ENCODE data around the gene KLHL35.
"Not testable (repeated sequence)": the region's sequence is repeated elsewhere in the genome, so short reads cannot be mapped to it uniquely, and the experiment has no call there.

The KLHL35 gene

GRCh38 chr11:75422248-75423231 is 10.5 kb downstream of the KLHL35 start:
- no peak overlapping the region for H3K4me3 ChIP-seq (ENCODE audit: low read depth, low read length)
- no peaks in the 10 kb centered on the region for H3K27me3 ChIP-seq (ENCODE audit: insufficient read depth, low read depth, severe bottlenecking)
- no peaks in the 10 kb centered on the region for H3K9me3 ChIP-seq (ENCODE audit: severe bottlenecking)
- no peak for DNase-seq
- peak overlapping the region; percentile 91 for H3K27ac ChIP-seq
- H3K36me3 ChIP-seq = peaks cover 7% of the 10 kb centered on the region
- TF ChIP-seq CTCF (IDR thresholded peaks at IDR 0.05; ENCODE audit: low read depth, low read length) = no peak

GRCh38 chr11:75421902-75422247 is 11.1 kb downstream of the KLHL35 start:
- Histone ChIP-seq H3K27me3 (ENCODE audit: insufficient read depth, low read depth, severe bottlenecking) (no peaks in the 10 kb centered on the region), H3K9me3 (ENCODE audit: severe bottlenecking) (no peaks in the 10 kb centered on the region), H3K27ac (peak overlapping the region; percentile 91), H3K4me3 (ENCODE audit: low read depth, low read length) (no peak overlapping the region), H3K36me3 (peaks cover 7% of the 10 kb centered on the region)
- TF ChIP-seq CTCF (IDR thresholded peaks at IDR 0.05; ENCODE audit: low read depth, low read length) = no peak
- no peak for DNase-seq

- no peaks in the 10 kb centered on the region for H3K9me3 ChIP-seq (ENCODE audit: severe bottlenecking)
- DNase-seq = peak; percentile 91
- peak overlapping the region; percentile 91 for H3K27ac ChIP-seq
- H3K27me3 ChIP-seq (ENCODE audit: insufficient read depth, low read depth, severe bottlenecking) = no peaks in the 10 kb centered on the region
- peaks cover 11% of the 10 kb centered on the region for H3K36me3 ChIP-seq
- no peak overlapping the region for H3K4me3 ChIP-seq (ENCODE audit: low read depth, low read length)
- no peak for TF ChIP-seq CTCF (IDR thresholded peaks at IDR 0.05; ENCODE audit: low read depth, low read length)
Observed at GRCh38 chr11:75421035-75421602, 11.9 kb downstream of the KLHL35 start.

- Histone ChIP-seq H3K4me3 (ENCODE audit: low read depth, low read length) (no peak overlapping the region), H3K27ac (peak overlapping the region; percentile 91), H3K36me3 (peaks cover 16% of the 10 kb centered on the region), H3K9me3 (ENCODE audit: severe bottlenecking) (no peaks in the 10 kb centered on the region), H3K27me3 (ENCODE audit: insufficient read depth, low read depth, severe bottlenecking) (no peaks in the 10 kb centered on the region)
- TF ChIP-seq CTCF (IDR thresholded peaks at IDR 0.05; ENCODE audit: low read depth, low read length) = 0 out of 2 replicates have a peak, but pooled peaks have one; percentile 15
- DNase-seq = peak; percentile 55
Observed at GRCh38 chr11:75420224-75421034, 12.6 kb downstream of the KLHL35 start.

GRCh38 chr11:75413864-75414263 is 19.1 kb downstream of the KLHL35 start:
- Histone ChIP-seq H3K27ac (peak overlapping the region; percentile 16), H3K27me3 (ENCODE audit: insufficient read depth, low read depth, severe bottlenecking) (no peaks in the 10 kb centered on the region), H3K36me3 (peaks cover 35% of the 10 kb centered on the region), H3K4me3 (ENCODE audit: low read depth, low read length) (no peak overlapping the region), H3K9me3 (ENCODE audit: severe bottlenecking) (no peaks in the 10 kb centered on the region)
- TF ChIP-seq CTCF (IDR thresholded peaks at IDR 0.05; ENCODE audit: low read depth, low read length) = no peak
- no peak for DNase-seq

- peaks cover 40% of the 10 kb centered on the region for H3K36me3 ChIP-seq
- DNase-seq; H3K27ac ChIP-seq; H3K27me3 ChIP-seq (ENCODE audit: insufficient read depth, low read depth, severe bottlenecking); H3K4me3 ChIP-seq (ENCODE audit: low read depth, low read length); H3K9me3 ChIP-seq (ENCODE audit: severe bottlenecking): not testable (repeated sequence)
Observed at GRCh38 chr11:75413146-75413545, 19.9 kb downstream of the KLHL35 start.

GRCh38 chr11:75409971-75410370 is 23.0 kb downstream of the KLHL35 start:
- not testable (repeated sequence) for DNase-seq; H3K27me3 ChIP-seq (ENCODE audit: insufficient read depth, low read depth, severe bottlenecking); H3K9me3 ChIP-seq (ENCODE audit: severe bottlenecking); H3K4me3 ChIP-seq (ENCODE audit: low read depth, low read length); H3K27ac ChIP-seq
- H3K36me3 ChIP-seq = peaks cover 56% of the 10 kb centered on the region
